ENCODE measurements around the gene ANGPTL5. TPM values are rescaled to one million over a fixed set of nuclear protein-coding genes. Genes with fewer than 3 reads are reported as not detected.

ANGPTL5 gene
- total RNA-seq, 1 experiment from 2014 or later: not detected

DNA sequence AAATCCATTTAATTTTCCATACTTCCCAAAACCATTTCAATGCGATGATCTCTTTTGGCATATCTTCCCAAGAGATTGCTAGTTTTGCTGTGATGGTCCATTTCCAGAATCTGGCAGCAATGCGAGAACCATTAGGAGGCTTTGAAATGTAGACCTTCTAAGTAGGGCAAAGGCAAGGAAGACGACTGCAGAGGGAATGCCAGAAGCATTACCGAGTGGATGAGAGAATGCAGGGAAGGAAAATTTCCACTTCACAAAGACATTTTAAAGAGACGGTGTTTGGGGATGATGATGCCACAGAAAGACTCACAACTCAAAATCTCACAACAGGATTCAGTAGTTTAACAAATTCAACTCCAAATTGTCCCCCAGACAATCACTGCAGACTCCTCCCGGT lies 2.0 kb downstream of the ANGPTL5 start:
- H3K4me1 ChIP-seq (ENCODE audit: insufficient read depth, low read length, poor library complexity, severe bottlenecking): peaks cover 18% of the 10 kb centered on the region
- TF ChIP-seq, protein P1, sequence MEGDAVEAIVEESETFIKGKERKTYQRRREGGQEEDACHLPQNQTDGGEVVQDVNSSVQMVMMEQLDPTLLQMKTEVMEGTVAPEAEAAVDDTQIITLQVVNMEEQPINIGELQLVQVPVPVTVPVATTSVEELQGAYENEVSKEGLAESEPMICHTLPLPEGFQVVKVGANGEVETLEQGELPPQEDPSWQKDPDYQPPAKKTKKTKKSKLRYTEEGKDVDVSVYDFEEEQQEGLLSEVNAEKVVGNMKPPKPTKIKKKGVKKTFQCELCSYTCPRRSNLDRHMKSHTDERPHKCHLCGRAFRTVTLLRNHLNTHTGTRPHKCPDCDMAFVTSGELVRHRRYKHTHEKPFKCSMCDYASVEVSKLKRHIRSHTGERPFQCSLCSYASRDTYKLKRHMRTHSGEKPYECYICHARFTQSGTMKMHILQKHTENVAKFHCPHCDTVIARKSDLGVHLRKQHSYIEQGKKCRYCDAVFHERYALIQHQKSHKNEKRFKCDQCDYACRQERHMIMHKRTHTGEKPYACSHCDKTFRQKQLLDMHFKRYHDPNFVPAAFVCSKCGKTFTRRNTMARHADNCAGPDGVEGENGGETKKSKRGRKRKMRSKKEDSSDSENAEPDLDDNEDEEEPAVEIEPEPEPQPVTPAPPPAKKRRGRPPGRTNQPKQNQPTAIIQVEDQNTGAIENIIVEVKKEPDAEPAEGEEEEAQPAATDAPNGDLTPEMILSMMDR (conservative IDR thresholded peaks at IDR 0.05; ENCODE audit: low read depth, low read length): no peak
- TF ChIP-seq EZH2 (IDR thresholded peaks at IDR 0.05; ENCODE audit: borderline replicate concordance, low read depth, low read length, poor library complexity, severe bottlenecking): no peak
- H3K27me3 ChIP-seq (replicated peaks; ENCODE audit: insufficient read depth, low read depth, low read length, poor library complexity): no peaks in the 10 kb centered on the region
- no peak overlapping the region for H3K27ac ChIP-seq (ENCODE audit: low read depth, low read length, poor library complexity, severe bottlenecking)
- no peaks in the 10 kb centered on the region for H3K9me3 ChIP-seq (ENCODE audit: low read depth, low read length, poor library complexity, severe bottlenecking)
- peak overlapping the region; percentile 82 for H3K4me3 ChIP-seq (ENCODE audit: low read depth, low read length, poor library complexity, severe bottlenecking)
- BruUV-seq (replicated peaks): no TSS peak
- intact Hi-C loops (cut with micrococcal nuclease; ENCODE audit: unreplicated experiment): no loop called here
- POLR2A ChIA-PET (ENCODE audit: low non-redundant PET): no interaction called here
- CTCF ChIA-PET: interaction anchor here (0.6 to 1.0 kb wide), 2 partner anchors 93 to 394 kb away, joined by 3 to 8 read pairs; no protein-coding TSS in a partner anchor
- H3K36me3 ChIP-seq (ENCODE audit: insufficient read depth, low read length, poor library complexity, severe bottlenecking): no peaks in the 10 kb centered on the region
- no peak for DNase-seq (ENCODE audit: low spot score)

DNA sequence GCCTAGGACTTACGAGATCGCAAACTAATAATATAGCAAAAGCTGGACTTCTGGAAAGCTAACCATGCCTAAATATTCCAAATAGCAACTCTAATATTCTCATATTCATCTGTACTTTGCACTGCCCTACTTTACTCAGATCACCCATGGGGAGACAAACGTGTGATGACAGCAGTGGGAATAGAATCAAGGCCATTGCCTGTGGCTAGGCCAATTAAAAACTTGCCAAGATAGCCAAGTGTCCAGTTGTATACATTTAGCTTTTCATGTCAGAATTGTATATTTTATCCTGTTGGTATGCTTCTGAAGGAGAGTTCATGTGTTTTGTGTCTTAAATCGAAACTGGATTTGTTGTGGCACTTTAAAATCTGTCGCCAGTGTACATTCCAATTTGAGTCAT lies 2.7 kb downstream of the ANGPTL5 start:
- intact Hi-C loops (cut with micrococcal nuclease; ENCODE audit: unreplicated experiment): no loop called here
- no TSS peak for BruUV-seq (replicated peaks)
- H3K4me3 ChIP-seq (ENCODE audit: low read depth, low read length, poor library complexity, severe bottlenecking): no peak overlapping the region
- H3K4me1 ChIP-seq (ENCODE audit: insufficient read depth, low read length, poor library complexity, severe bottlenecking): peaks cover 18% of the 10 kb centered on the region
- no peak for TF ChIP-seq EZH2 (IDR thresholded peaks at IDR 0.05; ENCODE audit: borderline replicate concordance, low read depth, low read length, poor library complexity, severe bottlenecking)
- TF ChIP-seq, protein P1 (conservative IDR thresholded peaks at IDR 0.05; ENCODE audit: low read depth, low read length): no peak
- H3K9me3 ChIP-seq (ENCODE audit: low read depth, low read length, poor library complexity, severe bottlenecking): no peaks in the 10 kb centered on the region
- H3K27me3 ChIP-seq (replicated peaks; ENCODE audit: insufficient read depth, low read depth, low read length, poor library complexity): no peaks in the 10 kb centered on the region
- H3K36me3 ChIP-seq (ENCODE audit: insufficient read depth, low read length, poor library complexity, severe bottlenecking): no peaks in the 10 kb centered on the region
- no peak overlapping the region for H3K27ac ChIP-seq (ENCODE audit: low read depth, low read length, poor library complexity, severe bottlenecking)
- ChIA-PET CTCF (no interaction called here), POLR2A (ENCODE audit: low non-redundant PET) (no interaction called here)
- DNase-seq (ENCODE audit: low spot score): no peak

DNA sequence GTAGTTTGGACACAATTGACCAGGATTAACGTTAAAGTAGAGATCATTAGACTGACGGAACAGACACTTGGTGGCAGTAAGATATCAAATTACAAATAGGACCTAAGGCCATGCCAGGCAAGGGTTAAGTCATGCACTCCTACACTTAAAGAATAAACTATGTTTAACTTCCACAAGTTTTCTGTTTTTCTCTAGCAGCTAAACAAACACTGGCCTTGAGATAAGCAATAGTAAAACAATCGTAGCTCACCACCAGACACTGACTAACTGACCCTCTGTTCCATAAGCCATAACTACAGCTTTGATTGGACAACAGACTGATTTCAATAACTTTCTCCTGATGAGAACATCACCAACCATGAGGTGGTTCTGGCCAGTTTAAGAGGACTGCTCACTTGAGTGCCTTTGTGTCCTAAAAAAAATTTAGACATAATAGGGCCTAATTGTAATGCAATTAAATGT lies 3.5 kb downstream of the ANGPTL5 start:
- BruUV-seq (replicated peaks): no TSS peak
- Histone ChIP-seq H3K27me3 (replicated peaks; ENCODE audit: insufficient read depth, low read depth, low read length, poor library complexity) (no peaks in the 10 kb centered on the region), H3K36me3 (ENCODE audit: insufficient read depth, low read length, poor library complexity, severe bottlenecking) (no peaks in the 10 kb centered on the region), H3K4me3 (ENCODE audit: low read depth, low read length, poor library complexity, severe bottlenecking) (no peak overlapping the region), H3K4me1 (ENCODE audit: insufficient read depth, low read length, poor library complexity, severe bottlenecking) (peaks cover 18% of the 10 kb centered on the region), H3K27ac (ENCODE audit: low read depth, low read length, poor library complexity, severe bottlenecking) (no peak overlapping the region), H3K9me3 (ENCODE audit: low read depth, low read length, poor library complexity, severe bottlenecking) (no peaks in the 10 kb centered on the region)
- TF ChIP-seq, protein P1 (conservative IDR thresholded peaks at IDR 0.05; ENCODE audit: low read depth, low read length): no peak
- TF ChIP-seq EZH2 (IDR thresholded peaks at IDR 0.05; ENCODE audit: borderline replicate concordance, low read depth, low read length, poor library complexity, severe bottlenecking): no peak
- DNase-seq (ENCODE audit: low spot score): no peak
- CTCF ChIA-PET: no interaction called here
- intact Hi-C loops (cut with micrococcal nuclease; ENCODE audit: unreplicated experiment): no loop called here
- POLR2A ChIA-PET (ENCODE audit: low non-redundant PET): no interaction called here

All from A673 (cell line).